Thyroid gland (tissue), 4 donors: ENCODE results near the gene PAPPA2.

Source experiments
- POLR2A ChIP-seq, 2 donors: fragments of 450-650 bp; IDR thresholded peaks; one replicate each; pipeline ENCODE4 v1.6.1; 2017; ENCODE audit warnings: antibody characterized with exemption in 2 of 2, mild to moderate bottlenecking in 2 of 2, moderate library complexity in 1 of 2
- TF ChIP-seq, protein P1 (sequence below), 6 experiments: fragments of 200-600 bp in 3 of 6; fragments of 450-650 bp in 3 of 6; sonication (generic) in 3 of 6; IDR thresholded peaks; one replicate each; pipeline ENCODE4 v1.5.1; 2016 to 2019; ENCODE audit warnings: antibody characterized with exemption in 6 of 6, mild to moderate bottlenecking in 2 of 6, inconsistent platforms in 1 of 6, moderate library complexity in 1 of 6

DNA sequence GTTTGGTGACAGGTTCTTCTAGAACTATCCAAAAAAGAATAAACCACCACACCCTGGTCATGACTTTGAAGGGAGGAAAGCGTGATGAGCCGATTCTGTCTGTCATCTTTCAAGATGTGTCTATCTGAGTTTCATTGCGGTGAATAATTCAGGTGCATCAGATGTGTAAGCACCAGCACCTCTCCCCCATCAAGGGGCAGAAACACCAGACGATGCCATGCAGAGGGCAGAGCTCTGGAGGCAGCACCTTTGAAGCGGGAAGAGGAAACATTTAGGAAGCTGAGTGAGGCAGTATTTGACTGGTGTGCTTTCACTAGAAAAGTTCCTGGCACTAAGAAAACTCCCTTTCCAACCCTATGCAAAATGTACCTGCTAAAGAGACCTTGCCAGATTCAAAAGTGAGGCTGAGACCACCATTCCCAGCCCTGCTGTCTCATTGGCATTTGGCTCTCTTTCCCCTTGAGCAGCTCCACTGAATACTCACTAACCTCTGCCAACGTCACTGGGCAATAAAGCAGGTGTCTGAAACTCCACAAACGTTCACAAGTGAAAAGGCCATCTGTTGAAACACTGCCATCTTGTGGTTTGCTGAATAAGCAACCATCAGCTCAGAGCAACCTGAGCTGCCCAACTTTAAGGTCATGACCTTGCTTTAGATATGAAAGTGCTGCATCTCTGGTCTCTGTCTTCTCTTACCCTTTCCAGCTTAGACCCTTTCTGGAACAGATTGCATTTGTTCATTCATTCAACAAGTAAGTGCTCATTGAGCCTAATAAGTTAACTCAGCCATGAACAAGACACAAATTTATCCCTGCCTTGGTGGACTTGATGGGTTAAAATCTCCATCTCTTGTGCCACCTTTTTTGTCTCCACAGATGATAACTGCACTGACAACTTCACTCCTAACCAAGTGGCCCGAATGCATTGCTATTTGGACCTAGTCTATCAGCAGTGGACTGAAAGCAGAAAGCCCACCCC lies 228.6 kb downstream of the PAPPA2 start:
- TF ChIP-seq, protein P1, sequence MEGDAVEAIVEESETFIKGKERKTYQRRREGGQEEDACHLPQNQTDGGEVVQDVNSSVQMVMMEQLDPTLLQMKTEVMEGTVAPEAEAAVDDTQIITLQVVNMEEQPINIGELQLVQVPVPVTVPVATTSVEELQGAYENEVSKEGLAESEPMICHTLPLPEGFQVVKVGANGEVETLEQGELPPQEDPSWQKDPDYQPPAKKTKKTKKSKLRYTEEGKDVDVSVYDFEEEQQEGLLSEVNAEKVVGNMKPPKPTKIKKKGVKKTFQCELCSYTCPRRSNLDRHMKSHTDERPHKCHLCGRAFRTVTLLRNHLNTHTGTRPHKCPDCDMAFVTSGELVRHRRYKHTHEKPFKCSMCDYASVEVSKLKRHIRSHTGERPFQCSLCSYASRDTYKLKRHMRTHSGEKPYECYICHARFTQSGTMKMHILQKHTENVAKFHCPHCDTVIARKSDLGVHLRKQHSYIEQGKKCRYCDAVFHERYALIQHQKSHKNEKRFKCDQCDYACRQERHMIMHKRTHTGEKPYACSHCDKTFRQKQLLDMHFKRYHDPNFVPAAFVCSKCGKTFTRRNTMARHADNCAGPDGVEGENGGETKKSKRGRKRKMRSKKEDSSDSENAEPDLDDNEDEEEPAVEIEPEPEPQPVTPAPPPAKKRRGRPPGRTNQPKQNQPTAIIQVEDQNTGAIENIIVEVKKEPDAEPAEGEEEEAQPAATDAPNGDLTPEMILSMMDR (IDR thresholded peaks at IDR 0.05) = peak; percentile 27 to 73 (median 52)
- TF ChIP-seq POLR2A (IDR thresholded peaks at IDR 0.05) = no peak
